Sigmoid colon (tissue), 7 donors: ENCODE data around the gene FMNL2. TPM values are rescaled to one million over a fixed set of nuclear protein-coding genes. Genes with fewer than 3 reads are reported as not detected.

Experiments
- DNase-seq: peaks from one replicate; pipeline ENCODE4 v3.0.0-alpha.2; 2019
- H3K27ac ChIP-seq, 4 donors: fragments of 200-600 bp; sonication (generic); one replicate each; pipeline ENCODE4 v1.5.1; 2016 to 2019; ENCODE audit warnings: mild to moderate bottlenecking in 1 of 4
- H3K27me3 ChIP-seq, 3 donors: fragments of 200-600 bp; sonication (generic); one replicate each; pipeline ENCODE4 v1.5.1; 2019; ENCODE audit warnings: mild to moderate bottlenecking in 1 of 3
- H3K36me3 ChIP-seq, 4 donors: fragments of 200-600 bp; sonication (generic); one replicate each; pipeline ENCODE4 v1.5.1; 2016 to 2019
- H3K4me1 ChIP-seq, 4 donors: fragments of 200-600 bp; sonication (generic); one replicate each; pipeline ENCODE4 v1.5.1; 2017 to 2019
- H3K4me3 ChIP-seq, 4 donors: fragments of 200-600 bp; sonication (generic); one replicate each; pipeline ENCODE4 v1.5.1; 2017 to 2019; ENCODE audit warnings: mild to moderate bottlenecking in 2 of 4, moderate library complexity in 1 of 4
- H3K9me3 ChIP-seq, 4 donors: fragments of 200-600 bp in 3 of 4; sonication (generic) in 3 of 4; one replicate each; pipeline versions ENCODE4 v1.5.1 to v1.6.1; 2013 to 2019
- CTCF ChIP-seq, 4 experiments: fragments of 450-650 bp in 3 of 4; fragments of 200-600 bp in 1 of 4; IDR thresholded peaks; one replicate each; pipeline ENCODE4 v1.5.1; 2016 to 2019; ENCODE audit warnings: antibody characterized with exemption in 4 of 4, mild to moderate bottlenecking in 3 of 4, moderate library complexity in 2 of 4
- EP300 ChIP-seq, 4 donors: sonication (generic); formaldehyde crosslinking; IDR thresholded peaks; one replicate each; pipeline ENCODE4 v1.6.1; 2017; ENCODE audit warnings: antibody characterized with exemption in 4 of 4
- POLR2A ChIP-seq, 2 donors: fragments of 450-650 bp; IDR thresholded peaks; one replicate each; pipeline ENCODE4 v1.6.1; 2016; ENCODE audit warnings: antibody characterized with exemption in 2 of 2, mild to moderate bottlenecking in 2 of 2, moderate library complexity in 2 of 2
- POLR2AphosphoS5 ChIP-seq, 4 donors: sonication (generic); formaldehyde crosslinking; IDR thresholded peaks; one replicate each; pipeline ENCODE4 v1.6.1; 2017; ENCODE audit warnings: antibody characterized with exemption in 4 of 4
- WGBS, 2 donors: extraction: QIAGEN DNeasy Blood & Tissue Kit; methylation state at CpG; one replicate each; pipeline ENCODE4 v1.1.7; 2013; 5-methylcytosine and 5-hydroxymethylcytosine counted together
- intact Hi-C: fragments of 100-400 bp; cut with DNase I; formaldehyde crosslinking; loops from one replicate; pipeline ENCODE4 v1.15.1; 2023
- polyA plus RNA-seq, 3 donors: library from polyadenylated mRNA; stranded (reverse); fragments of 200-250 nt; gene quantifications; one replicate each; pipeline ENCODE4 v1.2.3, GENCODE V29; 2013
- total RNA-seq, 4 donors: library from RNA; depleted of rRNA; stranded (reverse); fragments of >200 nt; gene quantifications; one replicate each; pipeline ENCODE4 v1.1.0, GENCODE V29; 2016
- donor health status: healthy with polysubstance abuse.
- donor health status: Bipolar disorder and iron deficiency.
- donor health status: healthy.

FMNL2 gene
- total and polyA plus RNA-seq, 7 donors, result 9.4 to 30.5 (median 17.8) TPM

- intact Hi-C loops, result no loop called here
- DNase-seq, result no peak
- Histone ChIP-seq H3K4me3 (no peak overlapping the region), H3K36me3 (peaks cover 0 to 13% (median 0%) of the 10 kb centered on the region in 4 donors), H3K27ac (no peak overlapping the region), H3K4me1 (peaks cover 0 to 26% (median 7%) of the 10 kb centered on the region in 4 donors), H3K27me3 (no peaks in the 10 kb centered on the region), H3K9me3 (no peaks in the 10 kb centered on the region)
- 66 to 86% methylated on average over 4 of the region's 4 CpGs for WGBS, 2 donors
- TF ChIP-seq EP300 (IDR thresholded peaks at IDR 0.05), result no peak
- TF ChIP-seq POLR2A (IDR thresholded peaks at IDR 0.05), result no peak
- no peak for TF ChIP-seq POLR2AphosphoS5 (IDR thresholded peaks at IDR 0.05)
- no peak for TF ChIP-seq CTCF (IDR thresholded peaks at IDR 0.05)
Measured at GRCh38 chr2:152342259-152343046, 7.5 kb downstream of the FMNL2 start.

GRCh38 chr2:152343426-152343825 lies 8.5 kb downstream of the FMNL2 start:
- 87 to 90% methylated on average over 4 of the region's 4 CpGs for WGBS, 2 donors
- TF ChIP-seq CTCF (IDR thresholded peaks at IDR 0.05) (no peak), POLR2A (IDR thresholded peaks at IDR 0.05) (no peak), POLR2AphosphoS5 (IDR thresholded peaks at IDR 0.05) (no peak), EP300 (IDR thresholded peaks at IDR 0.05) (no peak)
- DNase-seq, result no peak
- Histone ChIP-seq H3K4me1 (peaks cover 0 to 23% (median 0%) of the 10 kb centered on the region in 4 donors), H3K27ac (no peak overlapping the region), H3K9me3 (no peaks in the 10 kb centered on the region), H3K27me3 (no peaks in the 10 kb centered on the region), H3K4me3 (no peak overlapping the region), H3K36me3 (peaks cover 0 to 13% (median 0%) of the 10 kb centered on the region in 4 donors)
- intact Hi-C loops, result no loop called here

GRCh38 chr2:152344579-152345195 lies 9.7 kb downstream of the FMNL2 start:
- Histone ChIP-seq H3K27me3 (no peaks in the 10 kb centered on the region), H3K27ac (no peak overlapping the region), H3K4me1 (peaks cover 0 to 13% (median 0%) of the 10 kb centered on the region in 4 donors), H3K36me3 (peaks cover 0 to 13% (median 0%) of the 10 kb centered on the region in 4 donors), H3K4me3 (no peak overlapping the region), H3K9me3 (no peaks in the 10 kb centered on the region)
- no peak for DNase-seq
- intact Hi-C loops, result no loop called here
- TF ChIP-seq POLR2A (IDR thresholded peaks at IDR 0.05) (no peak), POLR2AphosphoS5 (IDR thresholded peaks at IDR 0.05) (no peak), EP300 (IDR thresholded peaks at IDR 0.05) (no peak), CTCF (IDR thresholded peaks at IDR 0.05) (no peak)

- no peak overlapping the region for H3K4me3 ChIP-seq
- H3K4me1 ChIP-seq, result no peaks in the 10 kb centered on the region
- H3K27me3 ChIP-seq, result no peaks in the 10 kb centered on the region
- no peaks in the 10 kb centered on the region for H3K9me3 ChIP-seq
- H3K27ac ChIP-seq, result no peak overlapping the region
- 95% methylated on average over 3 of the region's 3 CpGs for WGBS, 2 donors
- DNase-seq, result no peak
- TF ChIP-seq POLR2A (IDR thresholded peaks at IDR 0.05), result no peak
- intact Hi-C loops, result no loop called here
- peaks cover 0 to 13% (median 0%) of the 10 kb centered on the region in 4 donors for H3K36me3 ChIP-seq
Measured at GRCh38 chr2:152347076-152347475, 12.1 kb downstream of the FMNL2 start.

- H3K27me3 ChIP-seq, result no peaks in the 10 kb centered on the region
- peaks cover 0 to 8% (median 0%) of the 10 kb centered on the region in 4 donors for H3K36me3 ChIP-seq
- H3K4me1 ChIP-seq, result no peaks in the 10 kb centered on the region
- H3K9me3 ChIP-seq, result no peaks in the 10 kb centered on the region
- DNase-seq, result no peak
- intact Hi-C loops, result no loop called here
- 74 to 90% methylated on average over 3 of the region's 3 CpGs for WGBS, 2 donors
- no peak overlapping the region for H3K4me3 ChIP-seq
- no peak overlapping the region for H3K27ac ChIP-seq
- TF ChIP-seq POLR2A (IDR thresholded peaks at IDR 0.05), result no peak
- no peak for TF ChIP-seq EP300 (IDR thresholded peaks at IDR 0.05)
- TF ChIP-seq POLR2AphosphoS5 (IDR thresholded peaks at IDR 0.05), result no peak
- no peak for TF ChIP-seq CTCF (IDR thresholded peaks at IDR 0.05)
Measured at GRCh38 chr2:152348388-152348787, 13.4 kb downstream of the FMNL2 start.
